BJ (cell line): ENCODE results near the gene MAP3K21. TPM values are rescaled to one million over a fixed set of nuclear protein-coding genes. Genes with fewer than 3 reads are reported as not detected.

ENCODE experiments used
- CTCF ChIA-PET: fragments of 350-600 bp; formaldehyde crosslinking; extraction: SDS; loops from one replicate; lab custom pipeline; 2021; ENCODE audit warnings: antibody characterized with exemption, inconsistent platforms; lab: Yijun Ruan, JAX
- POLR2A ChIA-PET: fragments of 300-600 bp; sonication (Branson Sonifier 250); formaldehyde crosslinking; extraction: SDS; loops from one replicate; lab custom pipeline; 2021; ENCODE audit warnings: antibody characterized with exemption; lab: Charles Lee
- DNase-seq: peaks from one replicate; pipeline ENCODE4 v3.0.0-alpha.2; 2011; ENCODE audit warnings: low read depth
- H3K27me3 ChIP-seq: 2 replicates; pipeline ENCODE4 v1.6.0; 2011; ENCODE audit warnings: low read length; ENCODE audit not compliant: control insufficient read depth, insufficient read depth
- H3K36me3 ChIP-seq: 2 replicates; pipeline ENCODE4 v1.5.1; 2011; ENCODE audit warnings: low read length; ENCODE audit not compliant: control insufficient read depth, insufficient read depth
- H3K4me3 ChIP-seq: 2 replicates; pipeline ENCODE4 v1.5.1; 2011; ENCODE audit warnings: low read depth, mild to moderate bottlenecking, control low read depth, low read length
- CTCF ChIP-seq: IDR thresholded peaks from 2 replicates; pipeline ENCODE4 v1.5.1; 2011; ENCODE audit warnings: low read depth, mild to moderate bottlenecking, control low read depth, inconsistent platforms, low read length, moderate library complexity; ENCODE audit not compliant: insufficient read depth
- polyA plus RNA-seq: library from polyadenylated mRNA; depleted of rRNA; stranded (reverse); fragments of >200 nt; gene quantifications from 2 replicates; pipeline ENCODE4 v1.2.3, GENCODE V29; 2011

The MAP3K21 gene
- polyA plus RNA-seq, 1 experiment: 0.13 TPM

GRCh38 chr1:233406994-233407631, 79.6 kb downstream of the MAP3K21 start:
- ChIA-PET POLR2A (no interaction called here), CTCF (no interaction called here)
- H3K36me3 ChIP-seq: no peaks in the 10 kb centered on the region
- no peak for TF ChIP-seq CTCF
- no peaks in the 10 kb centered on the region for H3K27me3 ChIP-seq
- no peak for DNase-seq
- H3K4me3 ChIP-seq: no peak overlapping the region

GRCh38 chr1:233409540-233409939, 82.0 kb downstream of the MAP3K21 start:
- no peak for DNase-seq
- ChIA-PET CTCF (interaction anchor here (0.6 kb wide), 1 partner anchor 706 kb away, joined by 3 read pairs; no protein-coding TSS in a partner anchor), POLR2A (no interaction called here)

GRCh38 chr1:233410906-233411305, 83.4 kb downstream of the MAP3K21 start:
- Histone ChIP-seq H3K36me3 (no peaks in the 10 kb centered on the region), H3K4me3 (no peak overlapping the region), H3K27me3 (no peaks in the 10 kb centered on the region)
- POLR2A ChIA-PET: no interaction called here
- CTCF ChIA-PET: no interaction called here
- no peak for DNase-seq
- no peak for TF ChIP-seq CTCF

More at GRCh38 chr1:233409540-233409939, 82.0 kb downstream of the MAP3K21 start:
- Histone ChIP-seq H3K36me3 (no peaks in the 10 kb centered on the region), H3K4me3 (no peak overlapping the region), H3K27me3 (no peaks in the 10 kb centered on the region)
- no peak for TF ChIP-seq CTCF

GRCh38 chr1:233412812-233413211, 85.3 kb downstream of the MAP3K21 start:
- no peaks in the 10 kb centered on the region for H3K36me3 ChIP-seq
- ChIA-PET CTCF (interaction anchor here (1.1 kb wide), 1 partner anchor 28 kb away, joined by 3 read pairs; no protein-coding TSS in a partner anchor), POLR2A (no interaction called here)
- H3K27me3 ChIP-seq: no peaks in the 10 kb centered on the region
- no peak for DNase-seq
- no peak for TF ChIP-seq CTCF
- no peak overlapping the region for H3K4me3 ChIP-seq

- no peaks in the 10 kb centered on the region for H3K36me3 ChIP-seq
- POLR2A ChIA-PET: no interaction called here
- TF ChIP-seq CTCF: no peak
- CTCF ChIA-PET: interaction anchor here (0.6 kb wide), 1 partner anchor 289 kb away, joined by 5 read pairs; no protein-coding TSS in a partner anchor
- no peak overlapping the region for H3K4me3 ChIP-seq
- H3K27me3 ChIP-seq: no peaks in the 10 kb centered on the region
- DNase-seq: no peak
Observed at GRCh38 chr1:233421293-233421692, 93.8 kb downstream of the MAP3K21 start.
